ENCODE measurements around the gene TRPM4. TPM values are rescaled to one million over a fixed set of nuclear protein-coding genes. Genes with fewer than 3 reads are reported as not detected.
A peak's percentile ranks its signal among the peaks of the same experiment; 100 is the strongest.

The TRPM4 gene
- total and polyA plus RNA-seq, 2 of the 8 experiments (the other 6 are each of a cell fraction or from before 2014, with no cell fraction given) = 11.3 to 13.3 TPM

- TF ChIP-seq CBX5 (IDR thresholded peaks at IDR 0.05; ENCODE audit: low read depth, low read length) (no peak), TBP (IDR thresholded peaks at IDR 0.05; ENCODE audit: low read depth, low read length) (no peak), SIX5 (IDR thresholded peaks at IDR 0.05; ENCODE audit: low read depth, low read length) (no peak), KDM5A (IDR thresholded peaks at IDR 0.05; ENCODE audit: low read length) (no peak), BRCA1 (IDR thresholded peaks at IDR 0.05; ENCODE audit: low read depth, low read length) (no peak), JUN (IDR thresholded peaks at IDR 0.05; ENCODE audit: low read depth, low read length) (0 out of 2 replicates have a peak, but pooled peaks have one; percentile 35), TCF12 (IDR thresholded peaks at IDR 0.05; ENCODE audit: low read depth, low read length) (no peak), RXRA (IDR thresholded peaks at IDR 0.05; ENCODE audit: insufficient read depth, low read depth, low read length) (no peak), CTBP2 (IDR thresholded peaks at IDR 0.05; ENCODE audit: borderline replicate concordance, insufficient read depth, insufficient read length, low read length) (no peak), KDM1A (IDR thresholded peaks at IDR 0.05; ENCODE audit: borderline replicate concordance, low read length) (no peak), SP1 (IDR thresholded peaks at IDR 0.05; ENCODE audit: low read depth, low read length) (no peak), NRF1 (IDR thresholded peaks at IDR 0.05; ENCODE audit: low read depth, low read length) (no peak), ZNF274 (IDR thresholded peaks at IDR 0.05; ENCODE audit: borderline replicate concordance, extremely low read depth, low read length) (no peak), SP4 (IDR thresholded peaks at IDR 0.05; ENCODE audit: low read length) (peak; percentile 85), GABPA (IDR thresholded peaks at IDR 0.05; ENCODE audit: borderline replicate concordance, insufficient read depth, low read length) (no peak)
Measured at GRCh38 chr19:49118565-49119410, 38.8 kb upstream of the TRPM4 start, which contains the start of gene C19orf73 (continued).
